HuH-7 (cell line): ENCODE data around the gene CACNA1D.

Source experiments
- DNase-seq: peaks from one replicate; pipeline ENCODE4 v3.0.0; 2011; ENCODE audit warnings: low spot score

CACNA1D gene

DNA sequence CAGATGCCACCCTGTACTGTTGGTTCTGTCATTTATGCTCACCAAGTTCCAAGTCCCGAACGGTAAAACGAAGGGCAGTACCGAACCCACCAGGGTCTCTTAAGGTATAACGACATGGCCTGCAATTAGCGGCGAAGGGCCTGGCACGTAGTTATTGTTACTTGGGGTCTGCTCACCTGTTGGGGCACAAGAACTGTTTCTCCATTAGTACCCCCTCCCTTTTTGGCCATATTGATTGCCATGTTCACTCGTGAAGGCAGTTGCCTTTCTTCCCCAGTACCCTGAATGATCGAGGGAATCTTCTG lies 352.4 kb downstream of the CACNA1D start:
- no peak for DNase-seq

DNA sequence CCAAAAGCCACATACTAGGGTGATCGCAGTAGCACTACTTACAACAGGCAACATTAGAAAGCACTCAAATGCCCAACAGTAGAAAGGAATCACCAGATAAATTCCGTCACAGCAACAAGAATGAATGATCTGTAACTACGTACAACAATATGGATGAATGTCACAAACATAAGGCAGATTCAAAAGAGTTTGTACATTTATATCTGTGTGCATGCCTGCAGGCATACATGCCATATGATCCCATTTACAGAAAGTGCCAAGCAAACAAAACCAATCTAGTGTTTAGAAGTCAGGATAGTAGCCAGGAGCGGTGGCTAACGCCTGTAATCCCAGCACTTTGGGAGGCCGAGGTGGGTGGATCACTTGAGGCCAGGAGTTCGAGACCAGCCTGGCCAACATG lies 355.5 kb downstream of the CACNA1D start:
- no peak for DNase-seq

DNA sequence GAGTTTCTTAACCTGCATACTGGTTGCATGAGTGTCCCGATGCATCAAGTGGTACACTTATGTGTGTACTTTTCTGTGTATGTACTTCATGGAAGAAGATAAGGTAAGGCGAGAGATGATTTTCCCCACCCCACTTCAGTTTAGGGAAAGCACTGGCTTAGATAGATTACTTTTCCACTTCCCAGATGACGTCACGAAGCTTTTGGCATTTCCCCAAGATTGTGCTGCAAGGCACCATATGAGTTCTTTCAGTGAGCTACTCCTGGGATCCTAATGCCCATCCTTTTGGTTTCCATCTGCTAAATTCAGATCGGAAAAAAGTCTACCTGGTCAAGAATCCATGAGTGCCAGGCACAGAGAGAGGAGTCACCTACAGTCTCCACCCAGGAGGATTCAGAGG lies 356.5 kb downstream of the CACNA1D start:
- no peak for DNase-seq

DNA sequence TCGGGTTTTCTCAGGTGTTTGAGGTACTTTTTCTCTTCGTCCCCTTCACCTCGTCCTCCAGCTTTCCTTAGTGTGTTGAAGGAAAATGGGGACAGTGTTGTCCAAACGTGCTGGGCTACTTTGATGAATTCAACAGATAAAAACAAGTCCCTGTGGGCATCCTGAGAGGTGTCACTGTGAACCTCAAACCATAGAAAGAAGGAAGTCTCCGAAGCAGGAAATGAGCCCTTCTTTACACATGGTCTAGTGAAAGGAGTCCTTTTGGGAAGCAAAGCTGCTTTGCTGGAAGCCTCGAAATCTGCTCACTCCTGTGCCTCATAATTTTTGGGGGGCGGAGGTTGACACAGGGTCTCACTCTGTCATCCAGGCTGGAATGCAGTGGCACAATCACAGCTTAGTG lies 362.6 kb downstream of the CACNA1D start:
- no peak for DNase-seq

DNA sequence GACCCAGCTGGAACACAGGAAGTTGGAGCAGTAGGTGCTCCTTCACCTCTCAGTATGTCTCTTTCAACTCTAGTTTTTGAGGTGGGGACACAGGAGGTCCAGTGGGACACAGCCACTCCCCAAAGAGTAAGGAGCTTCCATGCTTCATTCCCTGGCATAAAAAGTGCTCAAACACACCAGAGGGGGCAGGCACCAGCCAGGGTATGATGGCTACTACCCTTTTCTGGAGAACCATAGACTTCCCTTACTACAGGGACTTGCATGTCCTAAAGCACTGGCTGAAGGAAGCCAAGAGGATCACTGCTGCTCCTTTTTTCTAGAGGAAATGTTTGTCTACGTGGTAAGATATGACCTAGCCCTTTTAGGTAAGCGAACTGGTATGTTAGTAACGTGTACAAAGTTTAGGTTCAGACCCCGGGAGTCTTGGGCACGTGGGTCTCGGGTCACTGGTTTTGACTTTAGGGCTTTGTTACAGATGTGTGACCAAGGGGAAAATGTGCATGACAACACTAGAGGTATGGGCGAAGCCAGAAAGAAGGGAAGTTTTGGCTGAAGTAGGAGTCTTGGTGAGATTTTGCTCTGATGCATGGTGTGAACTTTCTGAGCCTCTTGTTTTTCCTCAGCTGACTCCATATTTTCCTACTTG lies 363.8 kb downstream of the CACNA1D start:
- no peak for DNase-seq

DNA sequence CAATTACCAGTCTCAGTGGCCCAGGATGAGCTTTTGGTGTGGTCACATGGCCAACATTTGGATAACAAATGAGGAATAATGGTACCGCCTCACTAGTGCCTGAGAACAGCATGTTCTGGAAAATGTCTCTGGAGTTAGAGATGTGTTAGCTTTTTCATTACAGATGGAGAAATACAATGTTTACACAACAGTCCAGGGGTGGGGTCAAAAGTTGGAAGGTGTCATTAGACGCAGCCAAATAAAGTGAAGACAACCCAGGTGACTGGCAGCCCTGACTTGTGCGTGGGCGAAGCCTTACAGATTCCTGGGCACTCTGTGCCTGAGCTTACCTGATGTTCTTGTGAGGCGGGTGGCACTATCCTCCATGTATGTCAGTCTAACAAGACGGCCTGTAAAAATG lies 364.8 kb downstream of the CACNA1D start:
- DNase-seq: no peak

DNA sequence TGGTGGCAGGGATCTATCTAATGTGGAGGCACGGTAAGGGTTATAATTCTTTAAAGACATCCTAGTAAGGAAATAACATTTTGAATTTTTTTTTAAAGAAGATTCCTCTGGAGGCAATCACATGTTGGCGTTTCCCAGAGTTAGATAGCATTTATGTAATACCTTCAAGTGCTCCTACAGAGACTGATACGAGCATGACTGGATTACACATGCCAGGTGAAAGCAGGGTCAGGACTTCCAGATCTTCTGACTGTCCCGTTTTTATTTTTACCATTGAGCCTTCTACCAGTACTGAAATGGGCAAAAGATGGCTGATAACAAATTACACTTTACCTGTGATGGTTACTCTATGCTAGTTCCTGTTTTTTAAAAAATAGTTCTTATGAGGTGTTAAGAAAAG lies 365.8 kb downstream of the CACNA1D start:
- DNase-seq: no peak

DNA sequence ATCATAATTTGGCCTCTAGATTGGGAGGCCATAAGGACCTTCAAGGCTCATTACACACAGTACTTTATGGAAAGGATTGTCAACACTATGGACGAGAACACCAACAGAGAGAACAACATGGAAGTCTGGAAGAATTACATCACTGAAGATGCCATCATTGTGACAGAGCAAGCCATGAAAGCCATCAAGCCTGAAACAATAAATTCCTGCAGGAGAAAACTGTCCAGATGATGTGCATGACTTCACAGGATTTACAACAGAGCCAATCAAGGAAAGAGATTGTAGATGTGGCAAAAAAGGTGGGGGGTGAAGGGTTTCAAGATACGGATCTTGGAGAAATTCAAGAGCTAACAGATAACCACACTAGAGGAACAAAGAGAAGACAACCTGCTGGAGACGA lies 367.8 kb downstream of the CACNA1D start:
- no peak for DNase-seq

DNA sequence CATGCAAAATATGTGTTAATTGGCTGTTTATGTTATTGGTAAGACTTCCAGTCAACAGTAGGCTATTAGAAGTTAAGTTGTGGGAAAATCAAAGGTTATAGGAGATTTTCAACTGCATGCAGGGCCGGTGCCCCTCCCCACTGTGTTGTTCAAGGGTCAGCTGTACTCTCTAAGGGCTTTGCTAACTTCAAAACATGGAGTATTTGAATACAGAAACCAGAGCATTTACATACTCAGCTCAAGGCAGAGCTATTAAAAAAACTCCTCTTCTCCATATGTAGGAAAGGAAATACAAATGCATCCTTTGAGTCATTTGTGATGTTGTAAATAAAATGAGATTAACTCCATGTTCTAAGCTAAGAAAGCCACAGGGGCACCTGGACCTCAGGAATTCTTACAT lies 368.7 kb downstream of the CACNA1D start:
- DNase-seq: no peak
